ENCODE data around the gene RRP8.

RRP8 gene

GRCh38 chr11:6587360-6587953 lies 16.0 kb downstream of the RRP8 start:
- TF ChIP-seq CTCF (IDR thresholded peaks at IDR 0.05; ENCODE audit: insufficient read depth, low read depth, low read length, missing control alignments) = no peak
- no peak overlapping the region for H3K4me3 ChIP-seq (ENCODE audit: low read length)
- DNase-seq (ENCODE audit: low read depth) = no peak

GRCh38 chr11:6586434-6587359 lies 16.7 kb downstream of the RRP8 start:
- no peak overlapping the region for H3K4me3 ChIP-seq (ENCODE audit: low read length)
- no peak for DNase-seq (ENCODE audit: low read depth)
- no peak for TF ChIP-seq CTCF (IDR thresholded peaks at IDR 0.05; ENCODE audit: insufficient read depth, low read depth, low read length, missing control alignments)

- TF ChIP-seq CTCF (IDR thresholded peaks at IDR 0.05; ENCODE audit: insufficient read depth, low read depth, low read length, missing control alignments) = no peak
- no peak for DNase-seq (ENCODE audit: low read depth)
- no peak overlapping the region for H3K4me3 ChIP-seq (ENCODE audit: low read length)
These were observed 18.9 kb downstream of the RRP8 start for GRCh38 chr11:6584528-6584927.

- no peak for TF ChIP-seq CTCF (IDR thresholded peaks at IDR 0.05; ENCODE audit: insufficient read depth, low read depth, low read length, missing control alignments)
- no peak for DNase-seq (ENCODE audit: low read depth)
- H3K4me3 ChIP-seq (ENCODE audit: low read length) = no peak overlapping the region
These were observed 19.8 kb downstream of the RRP8 start for GRCh38 chr11:6583584-6583983.

- H3K4me3 ChIP-seq (ENCODE audit: low read length) = no peak overlapping the region
- no peak for DNase-seq (ENCODE audit: low read depth)
- no peak for TF ChIP-seq CTCF (IDR thresholded peaks at IDR 0.05; ENCODE audit: insufficient read depth, low read depth, low read length, missing control alignments)
These were observed 23.7 kb downstream of the RRP8 start for GRCh38 chr11:6579681-6580080.

- no peak for DNase-seq (ENCODE audit: low read depth)
- no peak overlapping the region for H3K4me3 ChIP-seq (ENCODE audit: low read length)
- TF ChIP-seq CTCF (IDR thresholded peaks at IDR 0.05; ENCODE audit: insufficient read depth, low read depth, low read length, missing control alignments) = no peak
These were observed 25.3 kb downstream of the RRP8 start for GRCh38 chr11:6578134-6578533.
